B cell (primary cell): ENCODE data around the gene LPCAT4. TPM values are rescaled to one million over a fixed set of nuclear protein-coding genes. Genes with fewer than 3 reads are reported as not detected.

Experiments
- ATAC-seq: fragments of 200-7000 bp; cut with Tn5 transposase; one replicate; pipeline ENCODE4 v1.10.0; 2021; ENCODE audit warnings: low read depth, mild to moderate bottlenecking, moderate number of reproducible peaks, moderate library complexity
- CTCF ChIA-PET: fragments of 350-600 bp; sonication (Branson Sonifier 250); formaldehyde crosslinking; loops from one replicate; lab custom pipeline; 2021; ENCODE audit warnings: antibody characterized with exemption, inconsistent platforms; lab: Charles Lee
- POLR2A ChIA-PET: fragments of 350-600 bp; sonication (Branson Sonifier 250); formaldehyde crosslinking; loops from one replicate; lab custom pipeline; 2021; ENCODE audit warnings: antibody characterized with exemption; lab: Charles Lee
- DNase-seq: peaks from one replicate; pipeline ENCODE4 v3.0.0; 2013
- H2AFZ ChIP-seq: 2 replicates; pipeline ENCODE4 v1.6.1; 2012; ENCODE audit warnings: mild to moderate bottlenecking, low read depth, low read length; ENCODE audit not compliant: insufficient read depth, poor library complexity, severe bottlenecking
- H3K27ac ChIP-seq, 2 donors: 1 replicate in 1 of 2; 2 replicates in 1 of 2; pipeline ENCODE4 v1.5.1; 2012 to 2013; ENCODE audit warnings: low read length in 2 of 2, mild to moderate bottlenecking in 2 of 2, moderate library complexity in 1 of 2
- H3K27me3 ChIP-seq, 4 experiments: fragments of 200-600 bp in 1 of 4; sonication (generic) in 1 of 4; replicated peaks in 1 of 4; 1 replicate in 2 of 4; 2 replicates in 2 of 4; pipeline versions ENCODE4 v1.6.1 to v1.7.0; 2013 to 2016; ENCODE audit warnings: low read length in 3 of 4, mild to moderate bottlenecking in 2 of 4, mixed read lengths in 1 of 4, moderate library complexity in 1 of 4; ENCODE audit not compliant: insufficient read depth in 4 of 4, control insufficient read depth in 3 of 4; ENCODE audit errors: control extremely low read depth in 1 of 4
- H3K36me3 ChIP-seq, 2 experiments: replicated peaks in 1 of 2; 1 replicate in 1 of 2; 2 replicates in 1 of 2; pipeline versions ENCODE4 v1.6.1 to v1.7.1; 2013; ENCODE audit warnings: low read length in 1 of 2; ENCODE audit not compliant: insufficient read depth in 2 of 2, control insufficient read depth in 1 of 2; ENCODE audit errors: control extremely low read depth in 1 of 2, extremely low read depth in 1 of 2
- H3K4me1 ChIP-seq, 2 donors: fragments of 200-600 bp in 1 of 2; sonication (generic) in 1 of 2; 1 replicate in 1 of 2; 2 replicates in 1 of 2; pipeline versions ENCODE4 v1.5.1 to v1.6.1; 2013 to 2017; ENCODE audit warnings: low read length in 2 of 2; ENCODE audit not compliant: control insufficient read depth in 2 of 2, insufficient read depth in 2 of 2
- H3K4me2 ChIP-seq: replicated peaks from 2 replicates; pipeline ENCODE3; 2012; ENCODE audit warnings: mild to moderate bottlenecking, low read depth, low read length; ENCODE audit not compliant: poor library complexity, severe bottlenecking
- H3K4me3 ChIP-seq, 5 experiments: fragments of 200-600 bp in 1 of 5; sonication (generic) in 1 of 5; 1 replicate in 3 of 5; 2 replicates in 2 of 5; pipeline versions ENCODE4 v1.5.1 to v1.7.0; 2011 to 2016; ENCODE audit warnings: low read length in 4 of 5, mild to moderate bottlenecking in 4 of 5, low read depth in 2 of 5, control low read depth in 1 of 5, moderate library complexity in 1 of 5; ENCODE audit not compliant: insufficient read depth in 1 of 5; ENCODE audit errors: control extremely low read depth in 1 of 5, extremely low read depth in 1 of 5
- H3K79me2 ChIP-seq: fragments of 200-600 bp; sonication (generic); one replicate; pipeline ENCODE4 v1.6.0; 2016; ENCODE audit warnings: low read length; ENCODE audit not compliant: control insufficient read depth, insufficient read depth
- H3K9ac ChIP-seq: fragments of 200-600 bp; sonication (generic); 2 replicates; pipeline ENCODE4 v1.6.1; 2017; ENCODE audit warnings: mild to moderate bottlenecking, low read length, moderate library complexity
- H3K9me3 ChIP-seq, 3 donors: one replicate each; pipeline versions ENCODE4 v1.6.1 to v1.7.1; 2013; ENCODE audit warnings: low read length in 2 of 3; ENCODE audit not compliant: control insufficient read depth in 2 of 3, insufficient read depth in 1 of 3; ENCODE audit errors: control extremely low read depth in 1 of 3
- H4K20me1 ChIP-seq: 2 replicates; pipeline ENCODE4 v1.6.0; 2012; ENCODE audit warnings: mild to moderate bottlenecking, low read length; ENCODE audit not compliant: insufficient read depth, control insufficient read depth, poor library complexity, severe bottlenecking
- H3K27ac Mint-ChIP-seq: one replicate; pipeline ENCODE4 v1.8.0; 2021; ENCODE audit warnings: mixed read lengths
- H3K27me3 Mint-ChIP-seq: one replicate; pipeline ENCODE4 v1.8.0; 2021; ENCODE audit warnings: mixed read lengths
- H3K4me1 Mint-ChIP-seq: one replicate; pipeline ENCODE4 v1.8.0; 2021; ENCODE audit warnings: mixed read lengths
- H3K4me3 Mint-ChIP-seq: one replicate; pipeline ENCODE4 v1.8.0; 2021; ENCODE audit warnings: mixed read lengths
- H3K9me3 Mint-ChIP-seq: one replicate; pipeline ENCODE4 v1.8.0; 2022; ENCODE audit warnings: mixed read lengths; ENCODE audit not compliant: insufficient read depth
- CTCF ChIP-seq: fragments of 200-600 bp; IDR thresholded peaks from one replicate; pipeline ENCODE4 v1.8.0; 2022; ENCODE audit warnings: antibody characterized with exemption, mild to moderate bottlenecking
- EZH2 ChIP-seq: IDR thresholded peaks from 2 replicates; pipeline ENCODE4 v1.6.1; 2012; ENCODE audit warnings: borderline replicate concordance, low read depth, mild to moderate bottlenecking, moderate library complexity, low read length; ENCODE audit not compliant: insufficient read depth, poor library complexity, severe bottlenecking
- WGBS: methylation state at CpG from one replicate; pipeline ENCODE4 v1.1.5; 2013; ENCODE audit warnings: missing lambda C conversion rate; ENCODE audit not compliant: insufficient coverage; 5-methylcytosine and 5-hydroxymethylcytosine counted together
- intact Hi-C: fragments of 100-400 bp; cut with micrococcal nuclease; formaldehyde crosslinking; loops from one replicate; pipeline ENCODE4 v1.10.0; 2022
- polyA plus RNA-seq: library from polyadenylated mRNA; depleted of rRNA; stranded (reverse); fragments of >200 nt; gene quantifications from 2 replicates; pipeline ENCODE4 v1.2.3, GENCODE V29; 2012
- total RNA-seq, 2 donors: library from RNA; stranded (reverse); fragments of 120-200 nt in 1 of 2; gene quantifications; 1 replicate in 1 of 2; 2 replicates in 1 of 2; pipeline versions ENCODE4 v1.2.3 to v1.2.4, GENCODE V29; 2013 to 2022

Gene LPCAT4
- total and polyA plus RNA-seq, 2 donors (not counting 1 experiment from before 2014, with no cell fraction given): 64.2 to 76.3 TPM

GRCh38 chr15:34349769-34350168 lies 17.2 kb downstream of the LPCAT4 start:
- POLR2A ChIA-PET: no interaction called here
- Histone ChIP-seq H3K4me3 (no peak overlapping the region), H3K9me3 (no peaks in the 10 kb centered on the region), H3K27me3 (no peaks in the 10 kb centered on the region), H3K79me2 (no peaks in the 10 kb centered on the region), H3K9ac (no peak overlapping the region), H4K20me1 (no peaks in the 10 kb centered on the region), H3K36me3 (no peaks in the 10 kb centered on the region), H2AFZ (no peak overlapping the region), H3K4me2 (no peak overlapping the region), H3K4me1 (no peaks in the 10 kb centered on the region), H3K27ac (no peak overlapping the region)
- DNase-seq: no peak
- Mint-ChIP-seq H3K9me3 (no peaks in the 10 kb centered on the region), H3K27ac (no peak overlapping the region), H3K4me1 (no peaks in the 10 kb centered on the region), H3K27me3 (no peaks in the 10 kb centered on the region), H3K4me3 (no peak overlapping the region)
- no peak for ATAC-seq
- WGBS: 82% methylated on average over 4 of the region's 4 CpGs
- CTCF ChIA-PET: no interaction called here
- intact Hi-C loops: no loop called here
- TF ChIP-seq CTCF: no peak
- no peak for TF ChIP-seq EZH2

- intact Hi-C loops: no loop called here
- ATAC-seq (no peak), DNase-seq (no peak)
- H3K4me1 ChIP-seq: no peaks in the 10 kb centered on the region
- H3K79me2 ChIP-seq: no peaks in the 10 kb centered on the region
- TF ChIP-seq CTCF: no peak
- TF ChIP-seq EZH2: no peak
- H3K27ac Mint-ChIP-seq: no peak overlapping the region
- WGBS: no CpG with 5 or more reads among the region's 1 CpG
- no peaks in the 10 kb centered on the region for H4K20me1 ChIP-seq
- no peak overlapping the region for H3K4me3 Mint-ChIP-seq
- H3K27me3 ChIP-seq: no peaks in the 10 kb centered on the region
- H3K27ac ChIP-seq: no peak overlapping the region
- POLR2A ChIA-PET: no interaction called here
- no peak overlapping the region for H3K4me3 ChIP-seq
- no peaks in the 10 kb centered on the region for H3K27me3 Mint-ChIP-seq
- H3K9ac ChIP-seq: no peak overlapping the region
- no peaks in the 10 kb centered on the region for H3K4me1 Mint-ChIP-seq
- CTCF ChIA-PET: no interaction called here
- no peaks in the 10 kb centered on the region for H3K36me3 ChIP-seq
- H2AFZ ChIP-seq: no peak overlapping the region
- H3K9me3 Mint-ChIP-seq: no peaks in the 10 kb centered on the region
- no peaks in the 10 kb centered on the region for H3K9me3 ChIP-seq
- H3K4me2 ChIP-seq: no peak overlapping the region
These were observed 18.2 kb downstream of the LPCAT4 start for GRCh38 chr15:34348735-34349300.
